ENCODE measurements around the gene RNF144B. TPM values are rescaled to one million over a fixed set of nuclear protein-coding genes. Genes with fewer than 3 reads are reported as not detected.

Gene RNF144B
- total and polyA plus RNA-seq, 2 donors (not counting 1 experiment from before 2014, with no cell fraction given) = 3.0 to 17.0 TPM

GRCh38 chr6:18478610-18479009 is 91.5 kb downstream of the RNF144B start:
- DNase-seq (no peak), ATAC-seq (ENCODE audit: low read depth) (no peak)
- no peaks in the 10 kb centered on the region for H3K36me3 ChIP-seq (replicated peaks in 1 of 2; ENCODE audit: control extremely low read depth in 1 of 2, control insufficient read depth in 1 of 2, extremely low read depth in 1 of 2, insufficient read depth in 2 of 2, low read length in 1 of 2)
- H3K79me2 ChIP-seq (ENCODE audit: control insufficient read depth, insufficient read depth, low read length) = no peaks in the 10 kb centered on the region
- WGBS (ENCODE audit: insufficient coverage) = no CpG with 5 or more reads among the region's 1 CpG
- H3K27ac Mint-ChIP-seq = no peak overlapping the region
- no peaks in the 10 kb centered on the region for H4K20me1 ChIP-seq (ENCODE audit: control insufficient read depth, insufficient read depth, low read length, poor library complexity, severe bottlenecking)
- POLR2A ChIA-PET = no interaction called here
- no peak overlapping the region for H3K4me3 ChIP-seq (ENCODE audit: control extremely low read depth in 1 of 5, extremely low read depth in 1 of 5, insufficient read depth in 1 of 5, low read depth in 2 of 5, low read length in 4 of 5)
- H3K27ac ChIP-seq (ENCODE audit: low read length in 2 of 2) = no peak overlapping the region
- H3K9me3 Mint-ChIP-seq (ENCODE audit: insufficient read depth) = no peaks in the 10 kb centered on the region
- no peak overlapping the region for H3K4me3 Mint-ChIP-seq
- intact Hi-C loops (cut with micrococcal nuclease) = loop anchor here (10.0 kb wide), 1 partner anchor 74 kb away; no protein-coding TSS in a partner anchor
- H3K27me3 Mint-ChIP-seq = no peaks in the 10 kb centered on the region
- CTCF ChIA-PET = interaction anchor here (1.5 to 1.9 kb wide), 2 partner anchors 25 to 155 kb away, joined by 3 to 7 read pairs; no protein-coding TSS in a partner anchor
- peaks cover 29 to 30% of the 10 kb centered on the region in 2 donors for H3K4me1 ChIP-seq (ENCODE audit: control insufficient read depth in 2 of 2, insufficient read depth in 2 of 2, low read length in 2 of 2)
- H3K9ac ChIP-seq (ENCODE audit: low read length) = no peak overlapping the region
- H3K27me3 ChIP-seq (replicated peaks in 1 of 4; ENCODE audit: control extremely low read depth in 1 of 4, control insufficient read depth in 3 of 4, insufficient read depth in 4 of 4, low read length in 3 of 4) = no peaks in the 10 kb centered on the region
- peaks cover 0 to 4% (median 0%) of the 10 kb centered on the region in 3 donors for H3K9me3 ChIP-seq (ENCODE audit: control extremely low read depth in 1 of 3, control insufficient read depth in 2 of 3, insufficient read depth in 1 of 3, low read length in 2 of 3)
- peaks cover 29% of the 10 kb centered on the region for H3K4me1 Mint-ChIP-seq
- H3K4me2 ChIP-seq (replicated peaks; ENCODE audit: low read depth, low read length, poor library complexity, severe bottlenecking) = no peak overlapping the region
- no peak overlapping the region for H2AFZ ChIP-seq (ENCODE audit: insufficient read depth, low read depth, low read length, poor library complexity, severe bottlenecking)
- TF ChIP-seq EZH2 (IDR thresholded peaks at IDR 0.05; ENCODE audit: borderline replicate concordance, insufficient read depth, low read depth, low read length, poor library complexity, severe bottlenecking) (no peak), CTCF (IDR thresholded peaks at IDR 0.05) (no peak)

DNA sequence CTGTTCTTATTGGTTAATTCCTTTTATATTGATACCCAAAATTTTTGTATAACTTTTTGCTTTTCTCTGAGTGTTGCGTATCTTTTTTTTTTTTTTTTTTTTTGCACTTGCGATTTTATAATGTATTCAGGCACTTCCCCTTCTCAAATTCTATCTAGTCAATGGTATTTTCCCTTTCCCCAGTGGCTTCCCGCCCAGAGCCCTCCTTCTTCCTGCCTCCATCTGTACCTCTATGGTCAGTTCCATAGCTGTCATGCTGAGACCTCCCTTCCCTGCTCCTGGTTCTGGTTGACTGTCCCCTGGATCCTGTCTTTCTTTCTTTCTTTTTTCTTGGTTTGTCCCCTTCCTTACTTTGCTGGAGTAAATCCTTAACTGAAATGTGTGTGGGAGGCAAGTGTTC is 94.7 kb downstream of the RNF144B start:
- ATAC-seq (ENCODE audit: low read depth) = no peak
- Mint-ChIP-seq H3K9me3 (ENCODE audit: insufficient read depth) (no peaks in the 10 kb centered on the region), H3K27ac (no peak overlapping the region), H3K27me3 (no peaks in the 10 kb centered on the region), H3K4me3 (peak overlapping the region; percentile 59), H3K4me1 (peaks cover 24% of the 10 kb centered on the region)
- Histone ChIP-seq H3K4me1 (ENCODE audit: control insufficient read depth in 2 of 2, insufficient read depth in 2 of 2, low read length in 2 of 2) (peaks cover 16 to 20% of the 10 kb centered on the region in 2 donors), H3K4me2 (replicated peaks; ENCODE audit: low read depth, low read length, poor library complexity, severe bottlenecking) (peak overlapping the region; percentile 11), H3K27ac (ENCODE audit: low read length in 2 of 2) (no peak overlapping the region), H3K9ac (ENCODE audit: low read length) (no peak overlapping the region), H3K9me3 (ENCODE audit: control extremely low read depth in 1 of 3, control insufficient read depth in 2 of 3, insufficient read depth in 1 of 3, low read length in 2 of 3) (no peaks in the 10 kb centered on the region), H4K20me1 (ENCODE audit: control insufficient read depth, insufficient read depth, low read length, poor library complexity, severe bottlenecking) (no peaks in the 10 kb centered on the region), H3K79me2 (ENCODE audit: control insufficient read depth, insufficient read depth, low read length) (no peaks in the 10 kb centered on the region), H2AFZ (ENCODE audit: insufficient read depth, low read depth, low read length, poor library complexity, severe bottlenecking) (no peak overlapping the region), H3K27me3 (replicated peaks in 1 of 4; ENCODE audit: control extremely low read depth in 1 of 4, control insufficient read depth in 3 of 4, insufficient read depth in 4 of 4, low read length in 3 of 4) (no peaks in the 10 kb centered on the region), H3K4me3 (ENCODE audit: control extremely low read depth in 1 of 5, extremely low read depth in 1 of 5, insufficient read depth in 1 of 5, low read depth in 2 of 5, low read length in 4 of 5) (no peak overlapping the region), H3K36me3 (replicated peaks in 1 of 2; ENCODE audit: control extremely low read depth in 1 of 2, control insufficient read depth in 1 of 2, extremely low read depth in 1 of 2, insufficient read depth in 2 of 2, low read length in 1 of 2) (no peaks in the 10 kb centered on the region)
- WGBS (ENCODE audit: insufficient coverage) = 28% methylated on average over 2 of the region's 3 CpGs
- TF ChIP-seq CTCF (IDR thresholded peaks at IDR 0.05) (no peak), EZH2 (IDR thresholded peaks at IDR 0.05; ENCODE audit: borderline replicate concordance, insufficient read depth, low read depth, low read length, poor library complexity, severe bottlenecking) (no peak)
- POLR2A ChIA-PET = no interaction called here
- DNase-seq = no peak
- intact Hi-C loops (cut with micrococcal nuclease) = no loop called here
- CTCF ChIA-PET = interaction anchor here (0.7 kb wide), 1 partner anchor 22 kb away, joined by 3 read pairs; no protein-coding TSS in a partner anchor
